SKM-1 treated with dmso at 0.1 percent for 144 hours (cell line): ENCODE results near the gene COL4A2.

Experiments used
- DNase-seq: peaks from one replicate; lab custom pipeline; 2025; ENCODE audit not compliant: unreplicated experiment; lab: John Stamatoyannopoulos, UW

Gene COL4A2

DNA sequence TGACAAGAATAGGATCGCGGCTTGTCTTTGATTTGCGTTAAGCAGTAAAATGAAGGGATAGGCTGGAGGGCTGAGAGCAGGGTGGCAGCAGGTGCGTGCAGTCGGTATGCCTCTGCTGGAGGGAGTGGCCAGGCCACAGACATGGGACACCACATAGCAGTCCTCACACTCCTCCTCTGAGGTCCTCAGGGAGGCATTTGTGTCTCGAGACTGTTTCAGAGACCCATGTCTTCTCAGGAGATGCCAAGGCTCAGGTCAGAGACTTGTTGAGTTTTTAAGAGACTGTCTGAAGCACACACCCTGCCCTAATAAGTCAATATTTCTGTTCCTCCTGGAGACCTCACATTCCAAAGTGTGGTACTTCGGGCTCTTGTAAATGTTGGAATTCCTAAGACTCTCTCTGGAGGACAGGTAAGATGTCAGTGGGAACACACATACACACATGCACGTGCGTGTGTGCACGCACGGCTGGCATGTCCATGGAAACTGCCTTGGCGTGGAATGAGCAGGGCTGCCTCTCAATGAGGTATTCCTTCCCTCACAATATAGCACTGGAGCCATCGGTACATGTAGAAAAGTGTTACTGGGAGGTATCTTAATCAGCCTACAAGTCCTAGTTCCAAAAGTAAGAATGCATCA is 46.4 kb downstream of the COL4A2 start:
- no peak for DNase-seq

DNA sequence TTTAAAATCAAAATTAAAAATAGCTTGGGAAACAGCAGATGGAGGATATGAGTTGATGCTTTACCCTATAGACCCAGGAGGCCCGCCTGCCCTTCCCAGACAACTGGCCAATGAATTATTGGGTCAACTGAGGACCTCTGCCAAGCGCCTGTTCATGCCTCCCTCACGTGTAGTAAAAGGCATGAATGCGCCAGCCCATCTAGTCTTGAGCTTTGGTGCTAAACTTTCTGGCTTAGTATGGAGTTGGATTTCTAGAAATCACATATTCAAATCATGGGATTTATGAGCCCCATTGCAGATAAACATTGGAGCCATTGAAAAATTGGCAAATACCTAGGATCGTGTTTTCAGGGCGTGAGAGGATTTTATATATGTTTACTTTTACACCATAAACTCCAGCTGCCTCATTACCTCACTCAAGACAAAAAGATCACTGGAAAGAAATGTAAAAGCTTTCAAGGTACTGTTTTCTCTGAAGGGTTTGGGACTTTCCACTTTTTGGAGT is 47.1 kb downstream of the COL4A2 start:
- DNase-seq: no peak

DNA sequence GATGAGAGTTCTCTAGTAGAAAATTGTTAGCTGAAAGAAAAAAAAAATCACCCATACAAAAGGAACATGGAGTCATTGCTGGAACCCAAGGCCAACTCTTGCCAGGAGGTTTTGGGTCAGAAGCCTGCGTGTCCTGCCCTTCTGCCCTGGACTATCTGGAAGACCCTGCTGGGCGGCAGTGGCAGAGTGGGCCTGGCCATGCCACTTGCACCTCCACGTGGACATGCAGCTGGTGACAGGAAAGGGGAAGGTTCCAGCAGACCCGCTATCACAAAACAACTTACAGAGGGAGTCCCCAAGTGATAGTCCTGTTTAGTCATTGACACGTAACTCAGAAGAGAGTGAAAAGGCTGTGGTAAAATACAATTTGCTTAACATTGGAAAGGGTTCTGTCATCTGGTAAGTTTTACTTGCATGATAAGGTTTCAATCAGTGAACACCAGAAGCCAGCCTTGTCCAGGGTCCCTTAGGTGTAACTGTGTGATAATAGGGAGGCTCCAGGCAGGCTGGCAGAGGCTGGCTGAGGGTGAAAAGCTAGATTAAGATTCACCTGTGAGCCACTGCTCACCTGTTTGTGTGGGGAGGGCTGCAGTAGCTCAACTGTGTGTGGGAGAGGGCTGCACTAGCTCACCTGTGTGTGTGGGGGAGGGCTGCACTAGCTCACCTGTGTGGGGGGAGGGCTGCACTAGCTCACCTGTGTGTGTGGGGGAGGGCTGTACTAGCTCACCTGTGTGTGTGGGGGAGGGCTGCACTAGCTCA is 47.8 kb downstream of the COL4A2 start:
- DNase-seq: no peak

DNA sequence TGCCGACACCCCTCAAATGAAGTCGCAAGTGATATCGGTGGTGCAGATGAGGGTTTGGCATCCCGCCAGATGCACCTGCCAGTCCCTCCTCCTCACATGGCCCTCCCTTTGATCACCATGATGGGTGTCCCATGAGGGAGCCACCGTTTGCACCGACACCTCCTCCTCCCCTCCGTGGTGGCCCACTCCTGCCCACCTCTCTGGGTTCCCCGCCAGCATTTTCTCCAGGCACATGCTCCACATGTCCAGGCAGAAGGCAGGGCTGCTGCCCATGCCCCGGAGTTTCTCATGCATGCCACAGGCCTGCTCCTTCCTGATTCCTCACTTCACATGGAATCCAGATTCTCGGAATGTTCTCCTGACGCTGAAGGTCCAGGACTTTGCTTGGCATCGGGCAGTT is 49.3 kb downstream of the COL4A2 start:
- DNase-seq: no peak

DNA sequence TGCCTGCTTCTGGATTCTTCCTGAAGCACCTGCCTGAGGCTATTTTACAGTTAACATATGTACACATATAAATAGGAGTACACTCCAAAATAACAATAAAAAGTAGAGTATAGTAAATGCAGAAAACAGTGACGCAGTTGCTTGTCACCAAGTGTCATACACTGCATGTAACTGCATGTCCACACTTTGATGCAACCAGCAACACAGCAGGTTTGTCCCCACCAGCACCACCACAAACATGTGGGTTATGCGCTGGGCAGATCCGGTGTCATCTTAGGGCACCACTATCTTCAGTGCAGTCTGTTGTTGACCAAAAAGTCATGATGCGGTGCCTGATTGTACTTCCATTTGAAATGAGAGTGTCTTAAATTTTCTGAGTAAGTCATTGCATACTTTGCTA is 51.3 kb downstream of the COL4A2 start:
- DNase-seq: no peak

DNA sequence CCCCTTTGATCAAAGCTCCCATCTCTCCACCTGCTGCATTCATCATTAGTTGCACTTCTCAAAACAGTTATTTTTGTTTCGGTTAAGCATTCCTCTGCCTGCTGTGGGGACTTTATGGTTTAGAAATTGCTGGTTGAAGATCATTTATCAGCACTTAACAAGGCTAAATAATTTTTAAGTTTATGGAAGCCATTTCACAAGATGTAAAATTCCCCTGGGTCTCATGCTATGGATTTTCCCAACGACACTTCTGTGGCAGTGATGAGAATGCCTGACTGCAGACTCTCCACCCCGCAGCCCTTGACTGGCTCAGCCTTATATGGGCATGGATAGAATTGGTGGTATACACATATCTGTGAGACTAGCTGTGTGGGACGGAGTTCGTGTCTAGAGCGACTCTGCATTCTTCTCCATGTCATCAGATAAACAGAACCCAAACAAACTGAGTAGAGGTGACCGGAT is 52.8 kb downstream of the COL4A2 start:
- DNase-seq: no peak

DNA sequence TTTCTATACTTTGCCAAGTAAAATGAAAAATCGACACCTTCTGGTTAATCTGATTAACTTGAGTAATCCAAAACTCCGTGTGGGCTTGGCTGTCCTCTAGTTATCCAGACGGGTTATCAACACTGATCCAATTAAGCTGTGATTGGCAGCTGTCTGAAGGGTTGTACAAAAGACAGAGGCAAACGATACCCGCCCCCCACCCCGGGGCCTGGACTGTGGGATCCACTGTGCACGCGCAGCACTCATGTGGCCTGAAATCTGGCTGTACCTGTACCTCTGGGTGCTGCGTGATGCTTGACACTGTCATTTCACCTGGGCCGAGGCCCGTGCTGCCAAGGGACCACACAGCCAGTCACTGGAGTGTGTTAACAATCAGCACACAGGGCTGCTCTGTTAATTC is 53.5 kb downstream of the COL4A2 start:
- no peak for DNase-seq

DNA sequence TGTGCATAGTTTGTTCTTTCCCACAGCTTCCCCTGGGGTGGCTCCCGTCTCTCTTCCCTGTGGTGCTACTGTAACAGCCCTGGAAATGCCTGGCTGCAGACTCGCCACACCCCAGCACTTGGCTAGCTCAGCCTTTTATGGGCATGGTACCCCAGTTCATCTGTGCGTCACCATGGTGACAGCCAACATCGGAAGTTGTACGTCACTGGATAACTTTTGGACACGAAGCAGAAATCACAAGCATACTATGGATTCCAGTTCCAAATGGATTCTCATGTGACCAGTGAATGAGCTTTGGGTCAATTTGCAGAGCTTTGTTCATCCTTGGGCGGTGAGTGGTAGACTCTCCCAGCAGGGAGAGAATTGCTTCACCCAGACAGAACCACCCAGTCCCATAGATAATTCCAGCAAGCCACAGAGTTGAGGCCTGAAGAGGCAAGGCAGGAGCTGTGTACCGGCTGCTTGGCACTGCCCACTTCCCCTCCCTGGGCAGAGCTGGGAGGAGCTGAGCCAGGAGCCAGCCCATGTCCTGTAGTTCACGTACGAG is 54.4 kb downstream of the COL4A2 start:
- no peak for DNase-seq

DNA sequence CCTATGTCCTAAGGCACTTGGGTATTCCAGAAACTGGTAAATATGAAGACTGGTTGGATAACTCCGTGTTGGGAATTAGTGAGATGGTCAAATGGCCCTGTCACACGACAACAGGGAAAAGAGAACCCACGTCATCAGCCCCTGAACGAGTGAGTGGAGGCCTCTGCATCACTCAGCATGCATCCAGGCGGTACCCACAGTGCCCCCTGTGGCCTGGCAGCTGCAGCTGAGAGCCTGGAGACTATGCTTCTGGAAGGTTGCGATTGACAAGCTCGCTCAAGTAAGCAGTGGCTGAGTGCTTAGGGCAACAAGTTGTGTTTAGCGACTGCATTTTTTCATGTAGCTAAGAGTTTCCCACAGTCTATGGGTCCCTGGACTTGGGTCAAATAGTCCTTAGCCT is 55.9 kb downstream of the COL4A2 start:
- no peak for DNase-seq

DNA sequence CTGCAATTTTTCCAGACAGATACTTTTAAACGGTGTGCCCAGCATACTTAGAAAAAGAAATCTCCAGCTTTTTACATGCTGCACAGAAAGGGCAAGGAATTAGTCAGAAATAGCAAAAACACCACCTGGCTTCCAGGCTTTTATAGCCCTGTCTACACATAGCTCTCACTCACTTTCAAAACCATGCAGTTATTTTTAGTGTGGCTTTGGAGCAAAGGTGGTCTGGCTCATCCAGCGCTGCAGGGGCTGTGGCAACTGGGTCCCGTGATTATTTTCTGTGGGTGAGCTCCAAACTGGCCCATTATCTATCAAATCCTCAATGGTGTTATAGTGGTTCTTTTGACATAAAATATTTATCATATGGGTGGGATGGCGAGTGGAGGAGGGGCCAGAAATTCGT is 57.0 kb downstream of the COL4A2 start:
- no peak for DNase-seq

DNA sequence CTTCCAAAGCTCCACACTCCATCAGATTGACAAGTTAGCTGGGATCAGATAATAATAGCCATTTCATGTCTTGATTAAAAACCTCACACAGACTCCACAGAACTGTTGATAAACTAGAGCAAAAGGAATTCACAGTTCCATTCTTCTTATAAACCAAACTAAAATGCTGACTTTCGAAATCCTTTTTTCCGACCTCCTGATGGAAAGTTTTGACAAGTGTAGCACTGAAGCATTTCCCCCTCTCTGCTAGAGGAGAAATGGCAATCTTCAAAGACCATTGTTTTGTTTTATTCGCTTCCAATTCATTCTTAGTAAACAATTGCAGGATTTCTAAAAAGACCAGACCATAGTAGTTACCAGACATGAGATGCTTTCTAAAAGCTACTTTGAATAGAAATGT is 58.8 kb downstream of the COL4A2 start:
- no peak for DNase-seq

DNA sequence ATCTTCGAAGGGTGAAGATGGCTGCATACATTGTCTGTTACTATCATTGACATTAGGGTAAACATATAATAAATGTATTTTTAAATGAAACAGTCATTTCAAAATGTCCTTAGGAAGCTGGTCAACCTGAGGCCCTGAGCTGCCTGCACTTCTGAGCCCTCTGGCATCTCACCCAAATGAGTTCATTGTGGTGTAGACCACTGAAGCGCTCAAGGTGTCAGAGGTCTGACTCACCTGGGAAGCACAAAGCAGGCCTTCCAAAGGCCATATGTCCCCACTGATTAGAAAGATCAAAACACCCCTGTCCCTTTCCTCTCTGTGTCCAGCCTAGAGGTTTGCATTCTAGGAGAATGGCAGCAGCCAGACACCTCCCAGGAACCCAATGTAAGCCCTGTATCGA is 59.6 kb downstream of the COL4A2 start:
- no peak for DNase-seq

DNA sequence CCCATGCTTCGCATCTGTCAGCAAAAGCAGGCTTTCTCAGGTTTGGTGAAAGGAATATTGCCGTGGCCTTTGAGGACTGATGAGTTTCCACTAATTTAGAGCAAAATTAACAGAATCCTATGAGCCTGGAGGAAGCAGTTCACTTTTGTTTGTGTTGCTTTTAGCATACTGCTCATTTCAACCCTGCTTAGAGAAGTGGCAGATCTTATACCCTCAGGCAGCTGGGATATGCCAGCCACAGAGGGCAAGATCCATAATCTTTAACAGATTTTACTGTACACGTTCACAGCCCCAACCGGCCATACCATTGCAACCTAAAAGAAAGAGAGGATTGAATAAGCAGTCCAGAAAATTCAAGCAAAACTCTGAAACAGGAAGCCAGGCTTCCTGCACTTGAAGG is 60.5 kb downstream of the COL4A2 start:
- no peak for DNase-seq

DNA sequence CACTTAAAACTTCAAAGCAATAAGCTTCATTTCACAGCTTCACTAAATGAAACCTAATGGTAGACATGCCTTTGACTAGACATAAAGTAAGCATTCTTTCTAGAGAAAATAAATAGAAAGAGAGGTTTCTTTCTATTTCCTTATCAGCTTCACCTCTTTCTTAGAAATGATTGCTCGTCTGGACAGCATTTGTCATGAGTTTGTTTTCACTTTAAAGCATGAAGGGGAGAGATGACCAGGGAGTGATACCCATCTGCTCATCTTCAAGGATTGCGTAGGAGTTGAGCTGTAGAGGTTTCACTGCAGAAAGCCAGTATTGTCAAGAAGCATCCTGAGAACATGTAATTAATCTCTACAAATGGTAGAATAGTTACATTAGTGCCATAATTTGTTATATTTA is 61.3 kb downstream of the COL4A2 start:
- DNase-seq: no peak

DNA sequence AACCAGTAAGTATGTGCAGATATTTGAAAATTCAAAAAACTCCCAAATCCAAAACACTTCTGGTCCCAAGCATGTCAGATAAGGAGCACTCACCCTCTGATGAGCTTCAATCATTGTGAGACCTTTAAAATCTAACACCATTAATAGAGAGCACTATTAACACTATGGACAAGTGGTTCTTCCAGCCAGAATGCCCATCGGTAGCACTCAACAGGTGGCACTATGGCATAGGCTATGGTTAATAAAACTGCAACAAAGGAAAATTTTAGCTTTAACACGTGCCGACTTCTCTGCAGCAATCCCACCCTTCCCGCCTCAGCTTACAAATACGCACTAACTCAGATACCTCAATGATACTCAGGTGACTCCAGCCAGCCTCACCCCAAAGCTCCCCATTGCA is 62.3 kb downstream of the COL4A2 start:
- no peak for DNase-seq

DNA sequence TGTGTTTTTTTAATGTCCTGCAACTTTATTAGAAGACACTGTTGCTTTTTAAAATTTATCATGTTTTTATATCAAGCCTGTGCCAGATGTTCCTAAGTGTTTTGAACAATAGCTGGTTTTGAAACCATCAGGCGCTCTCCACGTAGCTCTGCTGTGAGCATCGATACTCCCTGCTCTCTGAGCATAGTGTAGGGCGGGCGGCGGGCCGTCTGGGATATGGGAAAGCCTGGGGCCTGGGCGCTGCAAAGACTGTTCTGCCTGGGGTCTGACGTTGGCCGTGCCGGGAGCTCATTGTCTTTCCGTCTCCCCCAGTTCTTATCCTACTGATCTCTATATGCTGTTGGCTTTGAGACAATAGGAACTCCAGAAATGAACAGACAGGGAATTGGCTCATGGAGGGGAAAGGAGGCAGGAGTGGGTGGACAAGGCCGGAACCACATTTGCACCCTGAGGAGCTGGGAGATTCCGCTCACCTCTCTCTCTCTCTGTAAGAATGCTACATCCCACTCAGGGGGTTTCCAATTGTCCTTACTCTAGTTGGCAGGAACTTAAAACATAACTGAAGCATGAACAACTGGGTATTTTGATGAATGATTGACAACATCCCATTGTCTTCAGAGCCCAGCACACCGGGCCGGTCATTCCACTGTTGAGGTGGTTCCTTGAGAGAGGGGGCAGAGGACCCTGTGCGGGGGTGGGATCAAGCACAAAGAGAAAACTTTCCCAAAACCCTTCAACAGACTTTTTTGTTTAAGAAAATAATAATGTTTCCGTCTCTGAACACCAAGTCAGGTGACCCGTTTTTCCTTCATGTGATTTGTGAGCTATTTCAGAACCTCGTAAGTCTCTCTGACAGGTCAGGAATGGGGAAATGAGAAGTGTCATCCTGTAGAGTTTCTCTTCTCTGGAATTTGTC is 64.7 kb downstream of the COL4A2 start:
- DNase-seq: no peak

DNA sequence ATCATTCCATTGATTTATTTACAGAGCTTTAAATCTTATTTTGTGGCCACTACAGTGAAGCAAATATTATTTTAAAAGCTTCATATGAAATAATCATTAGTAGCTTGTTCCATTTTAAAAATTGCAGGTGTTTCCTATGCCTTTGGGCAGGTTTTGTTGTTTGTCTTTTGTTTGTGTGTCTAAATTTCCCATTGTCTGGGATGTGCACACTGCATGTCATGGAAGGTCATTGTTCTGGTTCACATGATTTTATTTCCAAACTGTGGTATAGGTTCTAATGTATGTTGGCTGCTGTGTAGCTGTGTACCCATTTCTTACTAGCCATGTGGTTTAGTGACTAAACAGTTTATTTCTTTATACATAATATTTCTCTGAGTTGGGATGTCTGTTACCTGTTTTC is 65.6 kb downstream of the COL4A2 start:
- DNase-seq: no peak

DNA sequence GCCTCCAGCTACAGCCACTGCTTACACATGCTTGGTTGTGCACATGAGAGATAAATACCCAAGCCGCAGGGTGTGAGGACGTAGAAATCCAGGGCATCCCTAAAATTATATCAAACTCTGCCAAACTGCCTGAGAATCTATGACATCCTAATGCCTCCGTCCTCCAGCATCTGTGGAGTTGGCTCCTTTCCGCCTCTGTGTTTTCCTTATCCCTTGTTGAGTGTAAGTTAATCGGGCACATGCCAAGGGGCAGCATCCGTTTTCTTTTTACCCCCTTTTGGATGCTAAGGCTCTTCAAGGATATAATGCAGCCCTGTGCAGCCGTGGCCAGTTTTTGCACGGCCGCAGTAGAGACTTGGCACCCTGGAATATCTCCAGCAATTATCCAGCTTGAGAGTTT is 66.5 kb downstream of the COL4A2 start:
- no peak for DNase-seq

DNA sequence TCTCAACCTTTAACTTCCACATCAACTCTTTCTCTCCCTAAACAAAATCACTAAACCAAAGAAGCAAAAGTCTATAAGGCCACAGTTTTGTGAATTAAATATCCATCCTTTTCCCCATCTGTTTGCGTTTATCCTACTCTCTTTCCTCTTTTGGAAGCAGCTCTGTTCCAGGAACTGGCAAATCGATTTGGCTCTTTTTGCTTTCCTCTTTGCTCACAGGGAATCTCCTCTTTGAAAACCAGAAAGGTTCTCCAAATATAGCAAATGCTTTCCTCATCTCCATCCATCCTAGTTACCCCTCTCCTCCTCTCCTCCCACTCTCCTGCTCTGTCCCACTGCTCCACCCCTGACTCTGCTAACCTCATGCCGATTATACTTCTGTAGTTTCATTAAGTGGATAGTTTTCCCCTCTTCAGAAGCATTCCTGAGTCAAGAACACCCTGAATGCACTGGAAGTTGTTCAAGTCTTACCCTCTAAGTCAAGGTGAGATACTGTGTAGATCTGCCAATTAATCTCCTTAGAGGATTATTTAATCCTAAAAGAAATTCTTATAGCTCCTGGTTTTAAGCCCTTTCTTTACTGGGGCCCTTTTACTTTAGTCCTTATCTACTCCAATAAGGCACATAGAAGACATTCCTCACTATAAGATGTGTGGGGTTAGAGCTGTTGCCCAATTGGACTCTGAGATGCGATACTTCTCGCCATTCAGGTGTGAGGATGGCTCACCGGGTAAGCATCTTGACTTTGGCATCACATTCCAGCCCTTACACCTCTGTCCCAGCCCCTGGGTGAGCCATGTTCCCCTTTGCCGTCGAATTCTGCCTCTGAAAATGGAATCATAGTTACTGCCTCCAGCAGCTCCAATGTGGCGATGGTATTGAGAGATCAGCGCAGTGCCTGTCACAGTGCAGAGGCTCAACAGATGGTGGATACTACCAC is 67.6 kb downstream of the COL4A2 start:
- no peak for DNase-seq

DNA sequence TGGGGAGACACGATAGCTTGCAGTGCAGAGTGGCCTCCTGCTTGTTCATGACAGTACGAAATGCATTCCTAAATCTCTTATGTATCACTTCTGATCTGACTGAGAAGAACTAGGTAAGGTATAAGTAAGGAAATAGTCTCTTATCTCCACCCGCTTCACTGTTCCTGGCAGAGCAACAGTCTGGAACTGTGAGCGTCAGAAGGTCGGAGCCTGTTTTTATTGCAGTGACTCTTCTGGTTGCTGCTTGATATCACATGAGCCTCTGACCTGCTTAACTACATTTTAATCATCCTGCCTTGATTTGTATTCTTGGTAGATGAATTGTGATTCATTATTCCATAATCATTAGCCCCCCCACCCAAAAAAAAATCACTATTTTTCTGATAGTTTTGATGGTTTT is 69.0 kb downstream of the COL4A2 start:
- no peak for DNase-seq
